HUES64 (cell line): ENCODE results near the gene PHLDA1.

Experiments
- H3K27ac ChIP-seq: 2 replicates; pipeline ENCODE4 v1.7.0; 2013; ENCODE audit warnings: low read depth, low read length, inconsistent platforms
- H3K27me3 ChIP-seq: 2 replicates; pipeline ENCODE4 v1.6.1; 2013; ENCODE audit warnings: mild to moderate bottlenecking, low read length; ENCODE audit not compliant: insufficient read depth
- H3K36me3 ChIP-seq: 2 replicates; pipeline ENCODE4 v1.6.1; 2013; ENCODE audit warnings: mild to moderate bottlenecking, low read length; ENCODE audit not compliant: insufficient read depth
- H3K4me1 ChIP-seq: 2 replicates; pipeline ENCODE4 v1.6.1; 2013; ENCODE audit warnings: mild to moderate bottlenecking, low read length, moderate library complexity; ENCODE audit not compliant: insufficient read depth
- H3K4me3 ChIP-seq: 2 replicates; pipeline ENCODE4 v1.5.1; 2013; ENCODE audit warnings: mild to moderate bottlenecking, low read length, moderate library complexity
- H3K9ac ChIP-seq: 2 replicates; pipeline ENCODE4 v1.6.1; 2013; ENCODE audit warnings: mild to moderate bottlenecking, low read depth, low read length
- H3K9me3 ChIP-seq: 2 replicates; pipeline ENCODE4 v1.6.1; 2013; ENCODE audit warnings: low read depth, low read length; ENCODE audit not compliant: insufficient read depth
- WGBS: fragments of 150-250, 120-280 bp; methylation state at CpG from one replicate; pipeline ENCODE4 v1.1.7; 2013; ENCODE audit warnings: missing lambda C conversion rate; 5-methylcytosine and 5-hydroxymethylcytosine counted together

PHLDA1 gene

DNA sequence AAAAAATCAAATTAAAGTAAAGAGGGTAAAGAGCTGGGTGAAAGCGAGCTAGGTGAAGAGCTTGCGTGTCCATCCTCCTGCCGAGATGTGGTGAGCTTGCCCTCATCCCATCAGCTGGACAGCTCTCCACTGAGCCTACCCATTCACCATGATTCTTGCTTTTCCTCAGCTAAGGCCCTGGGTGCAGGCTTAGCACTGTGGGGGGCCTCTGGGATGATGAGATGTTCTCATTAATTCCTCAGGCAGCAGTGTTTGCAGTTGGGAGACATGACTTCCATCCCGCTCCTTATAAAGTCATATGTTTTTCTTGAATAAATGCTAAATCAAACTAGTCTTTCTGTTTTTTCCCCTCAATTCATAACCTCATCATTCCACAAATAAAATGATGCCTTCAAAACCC, 18.0 kb downstream of the PHLDA1 start:
- no peaks in the 10 kb centered on the region for H3K27me3 ChIP-seq
- H3K4me1 ChIP-seq: peaks cover 23% of the 10 kb centered on the region
- no peak overlapping the region for H3K4me3 ChIP-seq
- H3K36me3 ChIP-seq: no peaks in the 10 kb centered on the region
- H3K9me3 ChIP-seq: no peaks in the 10 kb centered on the region
- no peak overlapping the region for H3K27ac ChIP-seq
- no peak overlapping the region for H3K9ac ChIP-seq
- 99% methylated on average over 4 of the region's 4 CpGs for WGBS

GRCh38 chr12:76012644-76013043, 18.9 kb downstream of the PHLDA1 start:
- no peak overlapping the region for H3K9ac ChIP-seq
- peaks cover 16% of the 10 kb centered on the region for H3K4me1 ChIP-seq
- WGBS: 95% methylated on average over 4 of the region's 4 CpGs
- no peaks in the 10 kb centered on the region for H3K27me3 ChIP-seq
- H3K4me3 ChIP-seq: no peak overlapping the region
- no peaks in the 10 kb centered on the region for H3K9me3 ChIP-seq
- H3K36me3 ChIP-seq: no peaks in the 10 kb centered on the region
- H3K27ac ChIP-seq: no peak overlapping the region

GRCh38 chr12:76010732-76011458, 20.7 kb downstream of the PHLDA1 start:
- Histone ChIP-seq H3K27ac (no peak overlapping the region), H3K36me3 (no peaks in the 10 kb centered on the region), H3K9me3 (no peaks in the 10 kb centered on the region), H3K27me3 (no peaks in the 10 kb centered on the region), H3K9ac (no peak overlapping the region), H3K4me1 (peaks cover 20% of the 10 kb centered on the region), H3K4me3 (no peak overlapping the region)
- 85% methylated on average over 6 of the region's 6 CpGs for WGBS

- 95% methylated on average over 3 of the region's 3 CpGs for WGBS
- H3K4me3 ChIP-seq: no peak overlapping the region
- H3K9ac ChIP-seq: no peak overlapping the region
- H3K27ac ChIP-seq: no peak overlapping the region
- no peaks in the 10 kb centered on the region for H3K27me3 ChIP-seq
- H3K36me3 ChIP-seq: no peaks in the 10 kb centered on the region
- peaks cover 20% of the 10 kb centered on the region for H3K4me1 ChIP-seq
- peaks cover 7% of the 10 kb centered on the region for H3K9me3 ChIP-seq
These were observed 23.1 kb downstream of the PHLDA1 start for GRCh38 chr12:76008428-76008827.

- H3K27ac ChIP-seq: no peak overlapping the region
- 69% methylated on average over 8 of the region's 8 CpGs for WGBS
- H3K9me3 ChIP-seq: peaks cover 7% of the 10 kb centered on the region
- no peaks in the 10 kb centered on the region for H3K27me3 ChIP-seq
- H3K4me1 ChIP-seq: peaks cover 22% of the 10 kb centered on the region
- H3K4me3 ChIP-seq: no peak overlapping the region
- no peak overlapping the region for H3K9ac ChIP-seq
- no peaks in the 10 kb centered on the region for H3K36me3 ChIP-seq
These were observed 23.9 kb downstream of the PHLDA1 start for GRCh38 chr12:76007640-76008039.

GRCh38 chr12:76006028-76006925, 25.3 kb downstream of the PHLDA1 start:
- Histone ChIP-seq H3K4me1 (peaks cover 22% of the 10 kb centered on the region), H3K9ac (no peak overlapping the region), H3K27me3 (no peaks in the 10 kb centered on the region), H3K36me3 (no peaks in the 10 kb centered on the region), H3K9me3 (peaks cover 7% of the 10 kb centered on the region), H3K4me3 (no peak overlapping the region), H3K27ac (no peak overlapping the region)
- WGBS: 86% methylated on average over 7 of the region's 9 CpGs

- Histone ChIP-seq H3K4me1 (peaks cover 6% of the 10 kb centered on the region; the same call in 1 of the 2 replicates), H3K27ac (no peak overlapping the region), H3K4me3 (no peak overlapping the region), H3K36me3 (no peaks in the 10 kb centered on the region), H3K27me3 (no peaks in the 10 kb centered on the region), H3K9ac (no peak overlapping the region), H3K9me3 (peaks cover 7% of the 10 kb centered on the region)
- WGBS: 83% methylated on average over 2 of the region's 2 CpGs
These were observed 28.3 kb downstream of the PHLDA1 start for GRCh38 chr12:76003355-76003638.

DNA sequence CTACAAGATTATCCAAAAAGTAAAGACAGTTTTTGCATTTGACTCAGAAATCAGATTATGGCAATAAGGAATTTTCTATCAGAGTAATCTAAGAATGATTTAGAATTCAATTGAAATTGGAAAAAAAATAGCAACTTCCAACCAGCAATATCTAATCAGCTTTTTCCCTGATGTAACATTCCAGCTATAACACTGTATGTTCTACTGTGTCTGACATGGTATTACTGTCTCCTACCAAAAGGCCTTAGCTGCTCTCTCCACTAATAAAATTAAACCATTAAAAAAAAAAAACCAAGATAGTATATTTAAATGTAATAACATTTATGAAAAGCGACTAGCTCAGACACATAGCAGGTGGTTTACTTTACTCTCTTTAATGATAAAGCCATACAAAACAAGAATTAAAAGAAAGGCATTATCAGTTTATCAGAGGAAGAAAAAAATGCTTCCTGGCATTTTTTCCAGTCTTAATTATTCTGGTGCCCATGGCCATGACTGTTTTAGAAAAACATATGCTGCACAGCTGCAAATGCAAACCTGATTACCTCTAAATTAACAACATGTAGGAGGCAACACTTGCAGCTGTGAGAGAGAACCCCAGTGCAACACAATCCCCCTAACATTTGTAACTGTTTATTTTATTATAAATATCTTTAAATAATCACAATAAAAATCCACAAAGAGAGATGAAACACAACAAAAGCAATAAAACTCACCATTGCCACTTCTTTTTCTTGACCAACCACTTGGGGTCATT, 28.8 kb downstream of the PHLDA1 start:
- peaks cover 7% of the 10 kb centered on the region for H3K9me3 ChIP-seq
- WGBS: no CpG with 5 or more reads among the region's 1 CpG
- no peak overlapping the region for H3K27ac ChIP-seq
- H3K4me1 ChIP-seq: peaks cover 6% of the 10 kb centered on the region; the same call in 1 of the 2 replicates
- H3K27me3 ChIP-seq: no peaks in the 10 kb centered on the region
- H3K4me3 ChIP-seq: no peak overlapping the region
- H3K36me3 ChIP-seq: no peaks in the 10 kb centered on the region
- no peak overlapping the region for H3K9ac ChIP-seq

- 85% methylated on average over 4 of the region's 4 CpGs for WGBS
- Histone ChIP-seq H3K27me3 (no peaks in the 10 kb centered on the region), H3K4me3 (no peak overlapping the region), H3K9me3 (no peaks in the 10 kb centered on the region), H3K36me3 (no peaks in the 10 kb centered on the region), H3K9ac (no peak overlapping the region), H3K27ac (no peak overlapping the region), H3K4me1 (peaks cover 7% of the 10 kb centered on the region; the same call in 1 of the 2 replicates)
These were observed 33.1 kb downstream of the PHLDA1 start for GRCh38 chr12:75998292-75999063.

DNA sequence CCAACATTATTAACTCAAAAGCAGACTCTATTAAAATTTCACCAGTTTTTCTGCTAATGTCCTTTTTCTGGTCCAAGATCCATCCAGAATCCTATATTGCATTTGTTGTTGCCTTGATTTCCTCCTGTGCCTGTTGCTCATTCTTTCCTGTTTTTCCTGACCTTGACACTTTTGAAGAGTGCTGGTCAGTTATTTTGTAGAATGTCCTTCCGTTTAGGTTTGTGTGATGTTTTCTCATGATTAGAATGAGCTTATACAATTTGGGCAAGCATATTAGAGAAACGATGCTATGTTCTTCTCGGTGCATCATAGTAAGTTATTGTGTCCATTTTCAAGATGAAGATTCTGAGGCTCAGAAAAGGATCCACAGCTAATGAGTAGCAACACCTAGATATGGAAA, 33.9 kb downstream of the PHLDA1 start:
- no peak overlapping the region for H3K9ac ChIP-seq

More for the DNA sequence above, 33.9 kb downstream of the PHLDA1 start:
- WGBS: 92% methylated on average over 3 of the region's 3 CpGs
- H3K27ac ChIP-seq: no peak overlapping the region
- no peaks in the 10 kb centered on the region for H3K36me3 ChIP-seq
- no peaks in the 10 kb centered on the region for H3K27me3 ChIP-seq
- no peaks in the 10 kb centered on the region for H3K9me3 ChIP-seq
- peaks cover 7% of the 10 kb centered on the region; the same call in 1 of the 2 replicates for H3K4me1 ChIP-seq
- H3K4me3 ChIP-seq: no peak overlapping the region
